Esophagus squamous epithelium (tissue), 5 donors: ENCODE data around the gene SEPTIN10. TPM values are rescaled to one million over a fixed set of nuclear protein-coding genes. Genes with fewer than 3 reads are reported as not detected.
"Not testable (repeated sequence)": the region's sequence is repeated elsewhere in the genome, so short reads cannot be mapped to it uniquely, and the experiment has no call there.

Experiments
- DNase-seq: peaks from one replicate; lab custom pipeline; 2025; lab: John Stamatoyannopoulos, UW
- H3K27ac ChIP-seq, 4 donors: fragments of 200-600 bp; sonication (generic); one replicate each; pipeline ENCODE4 v1.5.1; 2016 to 2019; ENCODE audit warnings: mild to moderate bottlenecking in 1 of 4
- H3K27me3 ChIP-seq, 4 donors: fragments of 200-600 bp; sonication (generic); 1 replicate in 3 of 4; 2 replicates in 1 of 4; pipeline versions ENCODE4 v1.5.1 to v1.6.0; 2017 to 2021; ENCODE audit warnings: antibody characterized with exemption in 1 of 4
- H3K36me3 ChIP-seq, 3 donors: fragments of 200-600 bp; sonication (generic); one replicate each; pipeline ENCODE4 v1.5.1; 2016 to 2019
- H3K4me1 ChIP-seq, 3 donors: fragments of 200-600 bp; sonication (generic); one replicate each; pipeline ENCODE4 v1.5.1; 2017 to 2019
- H3K4me3 ChIP-seq, 4 donors: fragments of 200-600 bp; sonication (generic); 1 replicate in 3 of 4; 2 replicates in 1 of 4; pipeline ENCODE4 v1.5.1; 2016 to 2019; ENCODE audit warnings: mild to moderate bottlenecking in 2 of 4, moderate library complexity in 1 of 4
- H3K9me3 ChIP-seq, 3 donors: fragments of 200-600 bp; sonication (generic); one replicate each; pipeline ENCODE4 v1.5.1; 2016 to 2019
- CTCF ChIP-seq, 6 experiments: fragments of 450-650 bp in 4 of 6; fragments of 200-600 bp in 2 of 6; sonication (generic) in 2 of 6; IDR thresholded peaks; one replicate each; pipeline ENCODE4 v1.5.1; 2016 to 2019; ENCODE audit warnings: antibody characterized with exemption in 6 of 6, mild to moderate bottlenecking in 4 of 6, moderate library complexity in 4 of 6
- POLR2A ChIP-seq, 4 donors: fragments of 450-650 bp; IDR thresholded peaks; one replicate each; pipeline ENCODE4 v1.6.1; 2017; ENCODE audit warnings: antibody characterized with exemption in 4 of 4, mild to moderate bottlenecking in 4 of 4, moderate library complexity in 3 of 4
- WGBS, 2 donors: methylation state at CpG; one replicate each; pipeline ENCODE4 v1.1.5; 2018; 5-methylcytosine and 5-hydroxymethylcytosine counted together
- intact Hi-C: fragments of 100-400 bp; cut with DNase I; formaldehyde crosslinking; loops from one replicate; pipeline ENCODE4 v1.15.0; 2022
- total RNA-seq, 4 donors: library from RNA; depleted of rRNA; stranded (reverse); fragments of >200 nt; gene quantifications; one replicate each; pipeline ENCODE4 v1.1.0, GENCODE V29; 2016
- donor health status: DM: yes; HTN: yes; CAD: no.

SEPTIN10 gene
- total RNA-seq, 4 donors from 2014 or later, result 83.6 to 132 (median 86.4) TPM

GRCh38 chr2:109647636-109648035 lies 33.9 kb upstream of the SEPTIN10 start:
- WGBS, 2 donors, result 77 to 84% methylated on average over 6 to 7 of the region's 7 CpGs
- Histone ChIP-seq H3K4me1 (peaks cover 13 to 23% (median 14%) of the 10 kb centered on the region in 3 donors), H3K27ac (no peak overlapping the region), H3K4me3 (no peak overlapping the region), H3K27me3 (no peaks in the 10 kb centered on the region), H3K36me3 (no peaks in the 10 kb centered on the region), H3K9me3 (no peaks in the 10 kb centered on the region)
- no peak for DNase-seq
- intact Hi-C loops, result no loop called here
- TF ChIP-seq POLR2A (IDR thresholded peaks at IDR 0.05) (no peak), CTCF (IDR thresholded peaks at IDR 0.05) (no peak)

DNA sequence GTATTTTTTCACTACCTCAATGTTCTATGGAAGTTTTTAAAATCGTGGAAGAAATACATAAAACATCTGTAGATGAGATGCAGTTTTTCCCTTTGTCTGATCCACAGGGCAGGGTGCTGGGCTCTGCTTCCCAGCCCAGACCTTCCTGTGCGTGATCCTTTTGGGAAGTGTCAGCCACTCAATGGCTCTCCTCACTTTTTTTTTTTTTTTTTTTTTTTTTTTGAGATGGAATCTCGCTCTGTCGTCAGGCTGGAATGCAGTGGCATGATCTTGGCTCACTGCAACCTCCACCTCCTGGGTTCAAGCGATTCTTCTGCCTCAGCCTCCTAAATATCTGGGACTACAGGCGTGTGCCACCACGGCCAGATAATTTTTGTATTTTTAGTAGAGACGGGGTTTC lies 33.2 kb upstream of the SEPTIN10 start:
- no peaks in the 10 kb centered on the region for H3K27me3 ChIP-seq
- intact Hi-C loops, result no loop called here
- no peak for DNase-seq
- peaks cover 13 to 23% (median 14%) of the 10 kb centered on the region in 3 donors for H3K4me1 ChIP-seq
- no peak for TF ChIP-seq POLR2A (IDR thresholded peaks at IDR 0.05)
- no peak for TF ChIP-seq CTCF (IDR thresholded peaks at IDR 0.05)
- 75 to 93% methylated on average over 7 to 8 of the region's 8 CpGs for WGBS, 2 donors
- no peak overlapping the region for H3K27ac ChIP-seq
- no peak overlapping the region for H3K4me3 ChIP-seq
- H3K36me3 ChIP-seq, result no peaks in the 10 kb centered on the region
- no peaks in the 10 kb centered on the region for H3K9me3 ChIP-seq

GRCh38 chr2:109645412-109646184 lies 31.8 kb upstream of the SEPTIN10 start:
- no peak for DNase-seq
- Histone ChIP-seq H3K4me1 (peaks cover 13 to 23% (median 14%) of the 10 kb centered on the region in 3 donors), H3K27ac (peak overlapping the region in 1 of 4 donors; percentile 69), H3K36me3 (no peaks in the 10 kb centered on the region), H3K9me3 (no peaks in the 10 kb centered on the region), H3K4me3 (no peak overlapping the region), H3K27me3 (no peaks in the 10 kb centered on the region)
- TF ChIP-seq CTCF (IDR thresholded peaks at IDR 0.05), result no peak
- TF ChIP-seq POLR2A (IDR thresholded peaks at IDR 0.05), result no peak
- intact Hi-C loops, result no loop called here
- WGBS, 2 donors, result 87 to 95% methylated on average over 13 to 14 of the region's 14 CpGs

DNA sequence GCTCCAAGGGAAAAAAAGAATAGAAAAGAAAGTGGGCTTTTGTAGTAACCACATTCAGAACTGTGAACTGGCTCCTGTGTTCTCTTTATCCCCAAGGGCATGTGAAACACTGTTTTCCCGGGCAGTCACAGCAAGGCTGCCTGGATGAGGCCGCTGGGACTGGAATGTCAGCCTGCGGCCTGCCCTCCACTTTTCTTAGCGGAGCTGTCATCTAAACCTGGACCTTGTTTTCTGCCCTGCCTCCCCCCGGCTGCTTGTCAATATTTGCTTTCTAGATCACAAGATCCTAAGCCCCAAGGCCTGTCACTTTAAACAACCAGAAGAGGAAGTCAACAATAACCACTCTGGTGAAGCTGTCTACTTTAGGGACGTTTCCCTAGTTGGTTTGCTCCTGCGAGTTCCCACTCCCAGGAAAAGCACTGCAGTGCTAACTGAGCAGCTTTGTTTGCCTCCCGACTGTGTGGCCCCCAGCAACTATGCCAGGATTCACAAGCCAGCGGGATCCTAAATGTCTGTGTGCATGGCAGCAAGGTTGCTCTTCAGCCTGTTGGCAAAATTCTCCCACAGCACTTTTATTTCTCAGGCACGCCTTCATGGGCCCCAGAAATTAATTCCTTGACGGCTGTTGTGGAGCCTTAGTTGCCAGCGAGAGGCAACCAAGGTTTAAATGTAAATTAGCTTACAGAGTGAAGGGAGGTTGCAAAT lies 31.0 kb upstream of the SEPTIN10 start:
- H3K4me1 ChIP-seq, result peaks cover 13 to 23% (median 14%) of the 10 kb centered on the region in 3 donors
- intact Hi-C loops, result no loop called here
- TF ChIP-seq POLR2A (IDR thresholded peaks at IDR 0.05) (no peak), CTCF (IDR thresholded peaks at IDR 0.05) (no peak)
- H3K27ac ChIP-seq, result peak overlapping the region; percentile 43 to 72 (median 69)
- WGBS, 2 donors, result 28 to 31% methylated on average over 9 to 10 of the region's 12 CpGs
- no peaks in the 10 kb centered on the region for H3K27me3 ChIP-seq
- no peak overlapping the region for H3K4me3 ChIP-seq
- H3K9me3 ChIP-seq, result no peaks in the 10 kb centered on the region
- H3K36me3 ChIP-seq, result no peaks in the 10 kb centered on the region
- no peak for DNase-seq

DNA sequence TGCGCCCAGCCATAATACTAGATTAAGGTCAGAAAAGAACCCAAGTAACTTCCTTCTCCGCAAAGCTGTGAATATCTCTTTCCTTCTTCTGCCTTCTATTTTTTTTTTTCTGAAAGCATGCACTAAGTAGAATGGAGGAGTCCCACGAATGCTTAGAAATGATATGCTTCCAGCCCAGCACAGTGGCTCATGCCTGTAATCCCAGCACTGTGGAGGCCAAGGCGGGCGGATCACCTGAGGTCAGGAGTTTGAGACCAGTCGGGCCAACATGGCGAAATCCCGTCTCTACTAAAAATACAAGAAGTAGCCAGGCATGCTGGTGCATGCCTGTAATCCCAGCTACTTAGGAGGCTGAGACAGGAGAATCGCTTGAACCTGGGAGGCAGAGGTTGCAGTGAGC lies 26.2 kb upstream of the SEPTIN10 start:
- intact Hi-C loops, H3K9me3 ChIP-seq, H3K4me3 ChIP-seq, H3K27ac ChIP-seq, H3K36me3 ChIP-seq, H3K27me3 ChIP-seq, DNase-seq: not testable (repeated sequence)
- peaks cover 14 to 41% (median 17%) of the 10 kb centered on the region in 3 donors for H3K4me1 ChIP-seq
- 67 to 78% methylated on average over 9 of the region's 9 CpGs for WGBS, 2 donors
